ENCODE data around the gene ABCG4.
"Not testable (repeated sequence)": the region's sequence is repeated elsewhere in the genome, so short reads cannot be mapped to it uniquely, and the experiment has no call there.

Gene ABCG4

DNA sequence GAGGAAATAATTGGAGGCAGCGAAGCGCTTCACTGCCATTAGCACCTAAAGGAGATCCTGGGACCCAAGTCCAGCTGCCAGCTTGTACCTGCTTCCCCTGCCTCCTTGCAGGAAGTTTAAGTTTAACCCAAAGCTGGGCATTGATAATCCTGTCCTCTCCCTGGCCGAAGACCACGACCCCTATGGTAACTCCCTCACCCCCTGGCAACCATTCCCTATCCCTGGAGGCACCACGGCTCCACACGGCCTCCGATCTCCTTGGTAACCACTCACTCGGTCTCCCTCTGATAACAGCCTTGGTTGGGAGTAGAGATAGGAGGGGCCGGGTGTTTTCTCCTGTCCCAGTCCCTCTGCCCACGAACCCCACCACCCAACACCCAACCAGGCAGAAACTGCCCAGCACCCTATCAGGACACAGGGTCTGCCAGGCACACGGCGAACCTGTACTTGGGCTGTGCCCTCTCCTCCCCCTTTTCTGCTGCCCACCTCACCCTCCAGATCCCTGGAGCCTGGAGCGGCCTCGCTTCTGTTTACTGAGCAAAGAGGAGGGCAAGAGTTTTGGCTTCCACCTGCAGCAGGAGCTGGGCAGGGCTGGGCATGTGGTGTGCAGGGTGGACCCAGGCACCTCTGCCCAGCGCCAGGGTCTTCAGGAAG lies 37.3 kb downstream of the ABCG4 start:
- no peak for DNase-seq

DNA sequence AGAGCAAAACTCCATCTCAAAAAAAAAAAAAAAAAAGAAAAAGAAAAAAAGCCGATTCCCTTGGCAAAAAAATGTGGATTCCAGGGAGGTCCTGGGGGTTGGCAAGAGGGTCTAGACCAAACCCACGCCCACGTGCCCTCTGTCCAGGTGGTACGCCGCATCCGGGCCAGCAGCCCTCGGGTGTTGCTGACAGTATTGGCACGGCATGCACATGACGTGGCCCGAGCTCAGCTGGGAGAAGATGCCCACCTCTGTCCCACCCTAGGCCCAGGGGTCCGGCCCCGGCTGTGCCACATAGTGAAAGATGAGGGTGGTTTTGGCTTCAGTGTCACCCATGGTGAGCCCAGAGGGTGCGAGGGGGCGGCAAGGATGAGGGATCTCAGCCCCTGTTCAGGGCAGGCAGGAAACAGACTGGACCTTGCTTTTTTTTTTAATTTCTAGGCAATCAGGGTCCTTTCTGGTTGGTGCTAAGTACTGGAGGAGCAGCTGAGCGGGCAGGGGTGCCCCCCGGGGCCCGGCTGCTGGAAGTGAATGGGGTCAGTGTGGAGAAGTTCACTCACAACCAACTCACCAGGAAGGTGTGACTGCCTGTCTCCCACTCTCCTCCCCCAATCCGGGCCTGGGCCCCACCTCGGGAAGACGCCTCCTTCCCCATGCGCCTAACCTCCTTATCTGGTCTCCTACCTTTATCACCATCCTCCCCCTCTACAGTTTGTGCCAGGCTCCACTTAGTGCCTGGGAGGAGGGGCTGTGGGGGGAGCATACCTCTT lies 38.5 kb downstream of the ABCG4 start:
- no peak for DNase-seq

DNA sequence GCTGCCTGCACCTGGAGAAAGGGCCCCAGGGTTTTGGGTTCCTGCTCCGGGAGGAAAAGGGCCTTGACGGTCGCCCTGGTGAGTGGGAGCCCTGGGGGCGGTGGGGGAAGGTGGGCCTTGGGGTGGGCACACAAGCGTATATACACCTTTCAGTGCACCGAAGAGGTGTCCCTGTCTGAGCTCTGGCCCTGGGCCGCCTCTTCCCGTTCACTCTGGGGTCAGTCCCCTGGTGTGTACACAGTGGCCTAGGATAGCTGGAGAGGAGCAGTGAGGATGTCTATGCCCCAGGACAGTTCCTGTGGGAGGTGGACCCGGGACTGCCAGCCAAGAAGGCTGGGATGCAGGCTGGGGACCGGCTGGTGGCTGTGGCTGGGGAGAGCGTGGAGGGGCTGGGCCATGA lies 39.2 kb downstream of the ABCG4 start:
- no peak for DNase-seq

DNA sequence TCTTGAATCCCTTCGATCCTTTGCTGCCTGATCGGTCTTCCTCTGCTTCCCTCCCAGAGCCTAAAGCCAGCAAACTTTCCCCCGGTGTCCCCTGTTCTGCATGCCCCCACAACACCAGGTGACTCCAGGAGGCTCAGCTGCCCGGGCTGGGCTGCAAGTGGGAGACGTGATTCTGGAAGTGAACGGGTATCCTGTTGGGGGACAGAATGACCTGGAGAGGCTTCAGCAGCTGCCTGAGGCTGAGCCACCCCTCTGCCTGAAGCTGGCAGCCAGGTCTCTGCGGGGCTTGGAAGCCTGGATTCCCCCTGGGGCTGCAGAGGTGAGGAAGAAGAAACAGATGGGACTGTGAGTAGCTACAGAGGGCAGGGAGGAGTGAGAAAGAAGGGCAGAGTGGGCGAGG lies 40.0 kb downstream of the ABCG4 start:
- DNase-seq, result no peak

DNA sequence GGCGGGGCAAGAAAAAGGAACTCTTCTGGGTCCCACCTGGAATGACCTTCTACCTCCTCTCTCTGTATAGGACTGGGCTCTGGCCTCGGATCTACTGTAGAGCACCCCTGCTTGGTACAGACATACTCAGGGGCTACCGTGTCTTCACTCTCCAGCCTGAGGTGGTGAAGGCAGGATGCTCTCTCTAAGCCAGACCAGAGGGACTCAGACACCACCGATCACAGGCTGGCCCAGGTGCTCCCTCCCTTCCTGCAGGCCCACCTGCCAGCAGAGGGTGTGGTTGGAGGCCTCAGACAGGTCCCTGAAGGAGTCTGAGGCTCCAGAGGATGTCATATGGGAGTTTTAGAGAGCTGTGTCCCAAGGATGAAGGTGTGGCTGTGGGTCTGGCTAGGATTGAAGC lies 40.5 kb downstream of the ABCG4 start:
- DNase-seq, result no peak

DNA sequence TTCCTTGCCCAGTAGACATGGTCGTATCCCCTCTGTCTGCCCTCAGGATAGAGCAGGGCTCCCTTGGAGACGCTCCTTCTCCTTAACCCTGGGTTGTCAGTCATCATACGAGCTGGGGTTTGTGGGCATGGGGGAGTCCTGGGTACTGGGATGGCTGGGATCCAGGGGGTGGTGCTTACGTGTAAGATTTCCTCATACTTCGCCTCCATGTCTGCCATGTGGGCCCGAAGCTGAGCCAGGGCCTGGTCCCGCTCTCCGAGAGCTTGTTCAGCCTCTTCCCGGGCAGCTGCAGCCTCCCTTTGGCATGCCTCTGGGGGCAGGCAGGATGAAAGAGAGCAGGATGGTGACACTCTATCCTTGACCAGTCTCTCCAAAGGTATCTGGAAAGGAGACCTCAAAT lies 41.7 kb downstream of the ABCG4 start:
- DNase-seq, result no peak

DNA sequence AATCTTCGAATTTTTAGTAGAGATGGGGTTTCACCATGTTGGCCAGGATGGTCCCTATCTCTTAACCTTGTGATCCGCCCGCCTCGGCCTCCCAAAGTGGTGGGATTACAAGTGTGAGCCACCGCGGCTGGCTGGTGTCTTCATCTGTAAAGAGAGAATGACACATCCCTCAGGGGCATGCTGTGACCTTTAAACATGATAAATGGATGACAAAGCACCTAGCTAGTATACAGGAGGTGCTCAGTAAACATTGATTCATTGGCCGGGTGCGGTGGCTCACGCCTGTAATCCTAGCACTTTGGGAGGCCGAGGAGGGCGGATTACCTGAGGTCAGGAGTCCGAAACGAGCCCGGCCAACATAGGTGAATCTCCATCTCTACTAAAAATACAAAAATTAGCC lies 42.4 kb downstream of the ABCG4 start:
- DNase-seq, result not testable (repeated sequence)

DNA sequence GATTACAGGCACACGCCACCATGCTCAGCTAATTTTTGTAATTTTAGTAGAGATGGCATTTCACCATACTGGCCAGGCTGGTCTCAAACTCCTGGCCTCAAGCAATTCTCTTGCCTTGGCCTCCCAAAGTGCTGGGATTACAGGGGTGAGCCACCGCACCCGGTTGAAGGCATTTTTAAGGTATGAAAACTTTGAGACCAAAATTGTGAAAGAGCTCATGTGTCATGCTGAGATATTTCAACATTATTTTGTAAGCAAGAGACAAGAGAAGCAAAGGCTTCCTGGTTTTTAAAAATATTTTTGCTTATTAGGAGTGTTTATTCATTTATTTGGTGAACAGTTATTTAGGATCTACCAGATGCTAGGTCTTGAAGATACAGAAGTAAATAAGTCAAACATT lies 43.3 kb downstream of the ABCG4 start:
- DNase-seq, result no peak

DNA sequence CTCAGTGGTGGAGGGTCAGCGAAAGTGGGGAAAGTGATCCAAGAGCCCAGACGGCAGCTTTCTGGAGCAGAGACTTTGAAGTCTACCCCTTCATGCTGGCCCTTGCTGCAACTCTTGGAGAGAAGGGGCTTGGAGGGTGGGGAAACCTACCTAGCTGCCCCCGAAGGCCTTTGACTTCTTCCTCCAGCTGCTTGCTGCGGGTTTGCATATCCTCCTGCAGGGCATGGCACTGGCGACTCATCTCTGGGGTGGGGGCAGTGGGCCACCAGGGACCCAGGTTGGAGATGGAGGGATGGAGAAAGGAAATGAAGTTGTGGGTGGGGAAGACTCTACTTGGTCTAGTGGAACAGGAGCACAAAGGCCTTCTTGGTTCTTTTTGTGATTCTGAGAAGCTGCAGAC lies 44.1 kb downstream of the ABCG4 start:
- DNase-seq, result no peak

DNA sequence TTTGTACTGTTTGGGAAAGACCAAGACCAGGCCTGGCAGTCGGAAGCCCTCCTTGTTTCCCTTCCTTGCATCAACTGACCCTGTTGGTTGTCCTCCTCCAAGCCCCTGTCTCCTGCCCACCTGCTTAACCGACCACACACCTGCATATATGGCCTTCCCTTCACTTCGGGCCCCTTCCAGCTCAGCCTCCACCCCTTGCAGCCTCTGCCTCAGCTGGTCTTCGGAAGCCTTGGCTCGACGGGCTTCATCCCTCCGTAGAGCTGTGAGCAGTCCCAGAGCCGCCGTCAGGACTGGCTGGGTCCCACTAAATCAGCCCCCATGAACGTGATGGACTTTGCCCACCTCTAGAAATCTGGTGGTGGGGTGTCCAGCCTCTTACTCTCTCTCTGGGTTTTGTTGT lies 44.8 kb downstream of the ABCG4 start:
- no peak for DNase-seq

DNA sequence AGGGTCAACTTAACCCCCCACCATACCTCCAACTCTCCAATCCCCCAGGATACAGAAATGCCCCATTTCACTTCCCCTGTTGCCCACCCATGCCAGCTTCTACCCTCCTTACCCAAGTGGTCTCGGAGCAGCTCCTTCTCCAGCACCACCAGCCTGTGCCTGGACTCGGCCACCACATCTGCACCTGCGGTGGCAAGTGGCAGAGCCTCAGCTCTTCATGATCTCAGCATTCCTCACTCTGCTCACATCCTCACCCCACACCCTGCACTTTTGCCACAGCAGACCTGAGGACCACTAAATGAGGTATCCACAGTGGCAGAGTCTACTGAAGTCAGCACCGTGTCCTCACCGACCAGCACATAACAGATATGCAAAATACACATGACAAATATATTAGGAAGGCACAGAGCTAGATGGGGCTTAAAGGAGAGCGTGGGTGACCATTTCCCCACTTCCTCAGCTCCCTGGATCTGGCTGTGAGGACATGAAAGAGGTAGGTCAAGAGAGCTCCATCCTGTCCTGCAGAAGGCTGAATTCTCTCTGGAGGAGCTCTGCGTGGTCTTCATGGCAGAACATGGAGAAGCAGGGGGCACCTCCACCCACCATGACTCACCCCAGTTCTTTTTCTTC lies 46.1 kb downstream of the ABCG4 start:
- DNase-seq, result no peak

DNA sequence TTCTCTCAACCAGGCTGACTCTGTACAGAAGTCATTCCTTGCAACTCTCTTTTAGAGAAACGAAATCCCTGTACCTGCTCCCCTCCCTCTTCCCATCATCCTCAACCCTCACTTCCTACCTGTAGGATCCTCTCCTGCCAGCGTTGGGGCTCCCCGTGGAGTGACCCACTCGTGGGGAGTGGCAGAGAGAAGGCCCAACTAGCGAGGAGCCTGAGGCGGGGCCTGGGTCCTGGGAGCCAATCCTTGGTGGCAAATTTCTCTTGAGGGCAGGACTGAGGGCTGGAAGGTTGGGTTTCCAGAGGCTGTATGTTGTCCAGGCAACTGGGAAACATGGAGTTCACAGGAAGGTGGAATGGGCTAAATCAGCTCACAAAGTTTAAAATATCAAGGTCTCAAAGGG lies 46.8 kb downstream of the ABCG4 start:
- no peak for DNase-seq

DNA sequence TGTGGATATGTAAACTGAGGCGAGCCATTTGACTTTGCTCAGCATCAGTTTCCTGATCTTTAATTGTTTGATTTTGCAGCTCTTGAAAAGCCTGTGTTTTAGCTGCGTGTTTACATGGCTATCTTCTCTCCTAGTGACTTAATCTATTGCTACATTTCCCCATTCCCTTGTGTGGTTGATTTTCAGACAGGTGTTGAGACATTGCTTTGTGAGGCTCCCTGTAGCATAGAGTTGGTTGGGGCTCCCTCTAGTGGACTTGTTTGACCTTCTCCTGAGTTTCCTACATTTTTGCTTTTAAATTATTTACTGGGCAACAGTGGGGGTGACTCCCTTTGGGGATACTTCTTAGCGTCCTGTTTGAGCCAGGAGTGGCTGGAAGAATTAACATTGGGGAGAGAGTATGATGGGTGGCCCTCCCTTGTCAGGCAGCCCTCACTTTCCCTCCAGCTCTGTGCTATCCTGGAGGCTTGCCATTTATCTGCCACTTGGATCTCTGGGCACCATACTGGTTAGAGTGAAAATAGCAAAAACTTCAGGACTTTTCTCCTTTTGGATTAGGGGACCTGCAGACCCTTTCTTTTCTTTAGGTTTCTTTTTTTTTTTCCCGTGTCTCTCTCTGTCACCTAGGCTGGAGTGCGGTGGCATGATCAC lies 48.1 kb downstream of the ABCG4 start:
- DNase-seq, result peak; percentile 39

DNA sequence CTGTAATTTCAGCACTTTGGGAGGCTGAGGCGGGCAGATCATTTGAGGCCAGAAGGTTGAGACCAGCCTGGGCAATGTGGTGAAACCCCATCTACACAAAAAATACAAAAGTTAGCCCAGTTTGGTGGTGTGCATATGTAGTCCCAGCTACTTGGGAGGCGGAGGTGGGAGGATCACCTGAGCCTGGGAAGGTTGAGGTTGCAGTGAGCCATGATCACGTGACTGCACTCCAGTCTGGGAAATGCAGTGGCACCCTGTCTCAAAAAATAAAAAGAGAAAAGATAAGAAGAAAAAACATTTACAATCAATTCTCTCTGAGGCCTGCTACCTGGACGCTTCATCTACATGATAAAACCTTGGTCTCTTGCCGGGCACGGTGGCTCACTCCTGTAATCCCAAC lies 50.1 kb downstream of the ABCG4 start:
- DNase-seq, result no peak

DNA sequence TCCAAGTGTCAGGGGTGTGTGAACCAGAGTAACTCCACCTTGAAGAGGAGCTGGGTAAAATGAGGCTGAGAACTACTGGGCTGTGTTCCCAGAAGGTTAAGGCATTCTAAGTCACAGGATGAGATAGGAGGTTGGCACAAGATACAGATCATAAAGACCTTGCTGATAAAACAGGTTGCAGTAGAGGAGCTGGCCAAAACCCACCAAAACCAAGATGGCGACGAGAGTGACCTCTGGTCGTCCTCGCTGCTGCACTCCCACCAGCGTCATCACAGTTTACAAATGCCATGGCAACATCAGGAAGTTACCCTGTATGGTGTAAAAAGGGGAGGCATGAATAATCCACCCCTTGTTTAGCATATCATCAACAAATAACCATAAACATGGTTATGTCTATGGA lies 52.4 kb downstream of the ABCG4 start:
- DNase-seq, result not testable (repeated sequence)

DNA sequence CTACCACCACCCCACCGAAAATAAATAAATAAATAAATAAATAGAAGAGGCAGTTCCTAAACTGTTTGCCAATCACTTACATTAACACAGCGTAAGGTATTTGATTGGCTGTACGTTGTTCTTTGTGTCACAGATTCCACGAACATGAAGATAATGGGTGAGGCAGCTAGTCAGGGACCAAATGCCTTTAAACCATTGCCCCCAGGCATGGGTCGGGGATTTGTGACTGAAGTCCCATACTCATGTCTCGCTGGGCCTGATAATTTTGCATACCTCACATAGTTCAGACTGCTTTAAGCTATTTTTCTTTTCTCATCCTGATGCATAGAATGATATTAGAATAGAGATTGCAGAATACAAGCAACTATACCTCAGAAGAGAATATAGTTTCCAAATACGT lies 53.7 kb downstream of the ABCG4 start:
- no peak for DNase-seq

DNA sequence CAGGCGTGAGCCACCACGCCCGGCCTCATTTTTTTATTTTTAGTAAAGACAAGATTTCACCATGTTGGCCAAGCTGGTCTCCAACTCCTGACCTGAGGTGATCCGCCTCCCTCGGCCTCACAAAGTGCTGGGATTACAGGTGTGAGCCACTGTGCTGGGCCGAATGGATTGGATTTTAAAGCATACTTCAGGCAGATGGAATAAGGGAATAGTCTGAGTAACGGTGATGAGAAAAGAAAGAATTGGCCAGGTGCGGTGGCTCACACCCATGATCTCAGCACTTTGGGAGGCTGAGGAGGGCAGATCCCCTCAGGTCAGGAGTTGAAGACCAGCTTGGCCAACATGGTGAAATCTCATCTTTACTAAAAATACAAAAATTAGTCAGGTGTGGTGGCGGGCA lies 55.2 kb downstream of the ABCG4 start:
- DNase-seq, result no peak

DNA sequence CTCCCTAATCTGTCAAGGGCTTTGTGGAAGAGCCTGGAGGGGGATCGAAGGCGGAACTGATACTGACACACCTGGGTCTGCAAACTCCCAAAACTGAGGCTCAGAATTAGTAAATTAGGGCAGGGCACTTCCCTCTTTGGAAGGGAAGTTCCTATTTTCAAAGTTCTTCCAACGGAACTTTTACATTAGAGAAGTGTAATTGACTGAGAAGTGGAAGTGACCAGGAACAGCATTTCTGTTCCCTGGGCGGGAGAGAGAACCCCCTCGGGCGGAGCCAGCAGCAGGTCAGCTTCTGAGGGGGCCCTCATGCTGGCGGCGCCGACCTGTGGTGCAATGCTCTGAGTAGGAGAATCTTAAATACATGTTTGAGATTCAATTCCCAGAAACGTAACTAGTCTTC lies 56.2 kb downstream of the ABCG4 start:
- no peak for DNase-seq

DNA sequence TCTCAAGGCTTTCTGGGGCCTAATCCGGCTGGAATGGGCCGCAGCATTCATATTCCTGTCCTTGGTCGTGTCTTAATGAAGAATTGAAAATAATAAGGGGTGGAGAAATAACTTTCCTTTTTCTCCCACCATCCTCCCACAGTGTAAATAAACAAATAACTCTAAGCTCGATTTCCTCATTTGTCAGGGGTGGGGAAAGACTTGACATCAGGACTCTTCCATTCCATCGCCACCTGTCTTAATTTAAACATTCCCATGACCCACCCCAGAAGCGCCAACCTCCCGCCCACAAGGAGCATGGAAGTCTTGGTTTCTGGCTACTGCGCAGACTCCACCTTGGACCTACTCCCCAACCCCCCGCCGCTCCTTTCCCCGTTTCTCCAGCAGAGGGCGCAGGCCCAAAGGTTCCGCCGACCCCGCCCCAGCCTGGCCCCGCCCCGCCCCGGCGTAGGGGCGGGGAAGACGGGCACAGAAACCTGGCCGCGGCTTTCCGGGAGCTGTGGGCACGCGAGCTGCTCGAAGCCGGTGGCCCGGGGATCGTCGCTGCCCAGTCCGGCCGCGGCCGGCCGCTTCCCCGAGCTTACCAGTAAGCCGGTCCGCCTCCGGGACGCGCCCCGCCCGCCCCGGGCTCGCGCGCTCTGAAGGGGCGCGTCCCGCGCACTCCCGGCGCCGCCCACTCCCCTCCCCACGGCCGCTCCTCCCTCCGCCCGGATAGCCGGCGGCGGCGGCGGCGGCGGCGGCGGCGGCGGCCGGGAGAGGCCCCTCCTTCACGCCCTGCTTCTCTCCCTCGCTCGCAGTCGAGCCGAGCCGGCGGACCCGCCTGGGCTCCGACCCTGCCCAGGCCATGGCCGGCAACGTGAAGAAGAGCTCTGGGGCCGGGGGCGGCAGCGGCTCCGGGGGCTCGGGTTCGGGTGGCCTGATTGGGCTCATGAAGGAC lies 57.0 kb downstream of the ABCG4 start, which contains the start of gene CBL:
TSS of gene CBL (plus strand) at position 766 of the 937 bp plus-strand sequence. CDS start at position 845, 79 bp downstream.
- peak; percentile 98 for DNase-seq

DNA sequence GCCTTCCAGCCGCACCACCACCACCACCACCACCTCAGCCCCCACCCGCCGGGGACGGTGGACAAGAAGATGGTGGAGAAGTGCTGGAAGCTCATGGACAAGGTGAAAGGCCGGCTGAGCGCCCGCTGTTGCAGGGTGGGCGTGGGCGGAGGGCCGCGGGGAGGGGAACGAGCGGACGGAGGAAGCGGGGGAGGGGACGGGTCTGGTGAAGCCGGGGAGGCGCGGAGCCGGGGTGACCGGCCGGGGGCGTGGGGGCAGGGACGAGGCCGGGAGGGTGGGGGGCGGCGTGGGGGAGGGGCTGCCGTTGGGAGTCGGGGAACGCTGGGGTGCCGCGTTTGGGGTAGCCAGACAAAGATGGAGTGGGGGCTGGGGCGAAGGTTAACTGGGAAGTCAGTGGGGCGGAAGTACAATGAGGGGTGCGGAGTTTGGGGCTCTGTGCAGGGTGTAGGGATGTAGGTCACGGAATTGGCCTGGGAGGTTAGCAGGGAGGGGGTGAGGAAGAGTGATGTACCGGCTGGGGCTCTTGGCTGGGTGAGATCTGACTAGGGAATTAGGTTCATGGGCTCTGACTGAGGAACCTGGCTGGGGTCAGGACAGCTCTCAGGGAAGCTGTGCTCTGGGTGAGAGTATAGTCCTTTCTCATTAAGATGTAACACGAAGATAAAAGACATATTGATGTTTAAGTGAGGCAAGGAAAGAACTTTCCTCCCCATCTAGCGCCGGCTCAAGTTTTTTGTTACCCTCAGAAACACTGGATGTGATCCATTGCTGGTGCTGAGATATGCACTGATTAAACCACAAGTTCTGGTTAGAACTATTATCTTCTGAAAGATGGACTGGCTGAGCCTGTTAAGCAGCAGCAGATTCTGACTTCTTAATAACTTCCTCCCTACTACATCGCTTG lies 57.9 kb downstream of the ABCG4 start:
- DNase-seq, result peak; percentile 57

DNA sequence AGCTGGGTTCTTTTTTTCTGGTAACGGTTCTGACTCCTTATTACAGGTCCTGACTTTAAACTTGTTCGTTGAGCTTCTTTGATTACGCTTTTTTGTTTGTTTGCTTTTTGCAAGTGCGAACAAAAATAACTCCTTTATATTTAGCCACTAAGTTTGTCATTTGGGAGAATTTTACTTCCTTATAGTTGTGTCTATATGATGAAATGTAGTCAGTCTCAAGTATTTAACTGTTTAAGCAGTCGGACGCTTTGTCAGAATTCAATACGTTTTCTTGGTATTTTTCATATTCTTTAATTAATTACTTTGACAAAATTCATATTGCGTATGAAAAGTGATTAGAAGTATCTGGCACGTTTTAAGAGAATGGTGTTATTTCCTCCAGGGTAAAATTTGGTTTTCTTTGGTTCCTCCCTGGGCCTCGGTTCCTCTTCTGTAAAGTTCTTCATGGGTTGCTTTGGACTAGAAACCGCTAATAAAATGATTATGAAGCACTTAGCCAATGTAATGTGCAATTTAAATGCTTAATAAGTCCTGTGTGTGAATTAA lies 58.6 kb downstream of the ABCG4 start:
- no peak for DNase-seq

Data from stimulated activated CD4-positive, alpha-beta T cell treated with anti-CD3 and anti-CD28 coated beads, Interleukin-4, amount 100 ng/mL, for 1 hour (primary cell).